GM23338 (cell line): ENCODE results near the gene ZNF565.

Experiments used
- EZH2 ChIP-seq: fragments of 200-600 bp; sonication (generic); IDR thresholded peaks from one replicate; pipeline ENCODE4 v1.8.0; 2017; ENCODE audit warnings: antibody characterized with exemption, mild to moderate bottlenecking, low read depth; ENCODE audit not compliant: unreplicated experiment
- TF ChIP-seq, protein P1 (sequence below), 2 experiments: fragments of 200-600 bp in 1 of 2; sonication (generic) in 1 of 2; conservative IDR thresholded peaks; 2 replicates each; pipeline versions ENCODE4 v1.5.1 to v1.6.1; 2016 to 2017; ENCODE audit warnings: antibody characterized with exemption in 2 of 2, low read depth in 2 of 2, mild to moderate bottlenecking in 2 of 2, moderate library complexity in 1 of 2

DNA sequence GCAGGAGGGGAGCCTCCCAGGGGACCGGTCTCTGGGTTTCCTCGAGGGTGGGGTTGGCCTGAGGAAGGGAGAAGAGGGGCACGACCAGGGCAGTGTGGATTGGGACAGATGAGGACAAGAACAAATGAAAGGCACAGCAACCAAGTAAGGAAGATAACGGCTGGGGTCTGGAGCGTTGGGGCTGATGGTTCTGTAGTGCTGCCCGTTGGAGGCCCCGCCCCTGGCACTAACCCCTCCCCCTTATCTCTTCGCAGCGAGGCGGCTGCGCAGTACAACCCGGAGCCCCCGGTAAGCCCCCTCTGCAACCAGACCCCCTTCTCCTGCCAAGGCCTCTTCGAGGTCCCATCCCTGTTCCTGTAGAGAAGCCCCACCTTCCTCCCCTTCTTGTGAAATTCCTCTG, 72.4 kb downstream of the ZNF565 start:
- TF ChIP-seq, protein P1, sequence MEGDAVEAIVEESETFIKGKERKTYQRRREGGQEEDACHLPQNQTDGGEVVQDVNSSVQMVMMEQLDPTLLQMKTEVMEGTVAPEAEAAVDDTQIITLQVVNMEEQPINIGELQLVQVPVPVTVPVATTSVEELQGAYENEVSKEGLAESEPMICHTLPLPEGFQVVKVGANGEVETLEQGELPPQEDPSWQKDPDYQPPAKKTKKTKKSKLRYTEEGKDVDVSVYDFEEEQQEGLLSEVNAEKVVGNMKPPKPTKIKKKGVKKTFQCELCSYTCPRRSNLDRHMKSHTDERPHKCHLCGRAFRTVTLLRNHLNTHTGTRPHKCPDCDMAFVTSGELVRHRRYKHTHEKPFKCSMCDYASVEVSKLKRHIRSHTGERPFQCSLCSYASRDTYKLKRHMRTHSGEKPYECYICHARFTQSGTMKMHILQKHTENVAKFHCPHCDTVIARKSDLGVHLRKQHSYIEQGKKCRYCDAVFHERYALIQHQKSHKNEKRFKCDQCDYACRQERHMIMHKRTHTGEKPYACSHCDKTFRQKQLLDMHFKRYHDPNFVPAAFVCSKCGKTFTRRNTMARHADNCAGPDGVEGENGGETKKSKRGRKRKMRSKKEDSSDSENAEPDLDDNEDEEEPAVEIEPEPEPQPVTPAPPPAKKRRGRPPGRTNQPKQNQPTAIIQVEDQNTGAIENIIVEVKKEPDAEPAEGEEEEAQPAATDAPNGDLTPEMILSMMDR (conservative IDR thresholded peaks at IDR 0.05; ENCODE audit: low read depth in 2 of 2), result no peak
- TF ChIP-seq EZH2, result no peak
